Measurements from ENCODE around the gene RPL22. TPM values are rescaled to one million over a fixed set of nuclear protein-coding genes. Genes with fewer than 3 reads are reported as not detected.
A peak's percentile ranks its signal among the peaks of the same experiment; 100 is the strongest.

RPL22 gene
- polyA plus RNA-seq, 3 donors, result 62.6 to 97.2 (median 65.6) TPM

DNA sequence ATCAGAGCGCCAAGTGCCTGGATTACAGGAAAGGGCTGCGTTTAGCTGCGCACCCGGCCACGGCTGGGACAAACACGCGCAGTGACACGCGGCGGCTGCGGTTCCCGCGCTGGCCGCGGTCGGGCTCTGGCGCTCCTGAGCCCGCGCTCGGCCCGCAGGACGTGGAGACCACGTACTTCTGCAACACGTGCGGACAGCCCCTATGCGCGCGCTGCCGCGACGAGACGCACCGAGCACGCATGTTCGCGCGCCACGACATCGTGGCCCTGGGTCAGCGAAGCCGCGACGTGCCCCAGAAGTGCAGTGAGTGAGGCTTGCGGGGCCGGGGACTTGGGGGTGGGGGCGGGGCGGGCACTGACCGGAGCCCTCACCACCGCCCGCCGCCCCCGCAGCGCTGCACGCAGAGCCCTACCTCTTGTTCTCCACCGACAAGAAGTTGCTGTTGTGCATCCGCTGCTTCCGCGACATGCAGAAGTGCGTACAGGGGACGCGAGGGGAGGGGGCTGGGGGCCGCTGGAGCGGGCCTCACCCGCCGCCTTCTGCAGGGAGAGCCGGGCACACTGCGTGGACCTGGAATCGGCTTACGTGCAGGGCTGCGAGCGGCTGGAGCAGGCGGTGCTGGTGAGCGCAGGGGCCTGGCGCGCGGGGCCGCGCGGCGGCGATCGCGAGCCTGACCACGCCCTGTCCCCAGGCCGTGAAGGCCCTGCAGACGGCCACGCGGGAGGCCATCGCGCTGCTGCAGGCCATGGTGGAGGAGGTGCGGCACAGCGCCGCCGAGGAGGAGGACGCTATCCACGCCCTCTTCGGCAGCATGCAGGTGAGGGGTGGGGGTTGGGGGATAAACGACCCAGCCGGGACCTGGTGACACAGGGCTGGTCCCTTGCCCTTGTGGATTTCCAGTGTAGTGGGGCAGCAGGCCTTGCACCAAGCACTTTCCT is 9.6 kb upstream of the RPL22 start:
- Histone ChIP-seq H3K9me3 (replicated peaks in 1 of 2; ENCODE audit: control insufficient read depth in 1 of 2, insufficient read depth in 1 of 2, low read length in 2 of 2) (peaks cover 0 to 13% of the 10 kb centered on the region in 2 donors), H3K4me2 (replicated peaks; ENCODE audit: extremely low read depth, low read length, poor library complexity, severe bottlenecking) (peak overlapping the region; percentile 75), H3K27me3 (ENCODE audit: control insufficient read depth in 2 of 2, insufficient read depth in 2 of 2, low read length in 2 of 2) (peaks cover 31 to 53% of the 10 kb centered on the region in 2 donors), H4K20me1 (ENCODE audit: insufficient read depth, low read length) (no peaks in the 10 kb centered on the region), H3K4me1 (ENCODE audit: control insufficient read depth in 1 of 2, insufficient read depth in 2 of 2, low read length in 2 of 2) (peaks cover 22 to 36% of the 10 kb centered on the region in 2 donors), H3K36me3 (replicated peaks in 1 of 2; ENCODE audit: control insufficient read depth in 1 of 2, insufficient read depth in 2 of 2, low read length in 2 of 2) (no peaks in the 10 kb centered on the region), H3K27ac (ENCODE audit: low read depth in 1 of 2, low read length in 2 of 2) (no peak overlapping the region), H3K9ac (ENCODE audit: insufficient read depth, low read length, poor library complexity, severe bottlenecking) (no peak overlapping the region), H2AFZ (ENCODE audit: insufficient read depth, low read depth, low read length, poor library complexity, severe bottlenecking) (peak overlapping the region; percentile 67), H3K79me2 (ENCODE audit: insufficient read depth, low read length) (no peaks in the 10 kb centered on the region), H3K4me3 (replicated peaks in 1 of 3; ENCODE audit: low read depth in 2 of 3, low read length in 3 of 3) (peak overlapping the region in 2 of 3 experiments; percentile 2 to 62)
- intact Hi-C loops (cut with micrococcal nuclease), result loop anchor here in 1 of 2 donors (10.0 kb wide), 1 partner anchor 154 kb away; no protein-coding TSS in a partner anchor
- Mint-ChIP-seq H3K4me3 (peak overlapping the region; percentile 57 to 85), H3K4me1 (peaks cover 26% of the 10 kb centered on the region), H3K27me3 (ENCODE audit: low read depth in 3 of 3) (peaks cover 50 to 80% (median 63%) of the 10 kb centered on the region in 3 donors), H3K27ac (no peak overlapping the region), H3K9me3 (peaks cover 0 to 20% (median 3%) of the 10 kb centered on the region in 7 donors), H3K36me3 (peaks cover 0 to 3% of the 10 kb centered on the region in 2 donors)
- WGBS (ENCODE audit: insufficient coverage), result under 1% methylated on average over 80 of the region's 99 CpGs
- TF ChIP-seq, protein P1, sequence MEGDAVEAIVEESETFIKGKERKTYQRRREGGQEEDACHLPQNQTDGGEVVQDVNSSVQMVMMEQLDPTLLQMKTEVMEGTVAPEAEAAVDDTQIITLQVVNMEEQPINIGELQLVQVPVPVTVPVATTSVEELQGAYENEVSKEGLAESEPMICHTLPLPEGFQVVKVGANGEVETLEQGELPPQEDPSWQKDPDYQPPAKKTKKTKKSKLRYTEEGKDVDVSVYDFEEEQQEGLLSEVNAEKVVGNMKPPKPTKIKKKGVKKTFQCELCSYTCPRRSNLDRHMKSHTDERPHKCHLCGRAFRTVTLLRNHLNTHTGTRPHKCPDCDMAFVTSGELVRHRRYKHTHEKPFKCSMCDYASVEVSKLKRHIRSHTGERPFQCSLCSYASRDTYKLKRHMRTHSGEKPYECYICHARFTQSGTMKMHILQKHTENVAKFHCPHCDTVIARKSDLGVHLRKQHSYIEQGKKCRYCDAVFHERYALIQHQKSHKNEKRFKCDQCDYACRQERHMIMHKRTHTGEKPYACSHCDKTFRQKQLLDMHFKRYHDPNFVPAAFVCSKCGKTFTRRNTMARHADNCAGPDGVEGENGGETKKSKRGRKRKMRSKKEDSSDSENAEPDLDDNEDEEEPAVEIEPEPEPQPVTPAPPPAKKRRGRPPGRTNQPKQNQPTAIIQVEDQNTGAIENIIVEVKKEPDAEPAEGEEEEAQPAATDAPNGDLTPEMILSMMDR (IDR thresholded peaks at IDR 0.05), result peak; percentile 72
- DNase-seq, result peak; percentile 38 to 59 (median 40)

DNA sequence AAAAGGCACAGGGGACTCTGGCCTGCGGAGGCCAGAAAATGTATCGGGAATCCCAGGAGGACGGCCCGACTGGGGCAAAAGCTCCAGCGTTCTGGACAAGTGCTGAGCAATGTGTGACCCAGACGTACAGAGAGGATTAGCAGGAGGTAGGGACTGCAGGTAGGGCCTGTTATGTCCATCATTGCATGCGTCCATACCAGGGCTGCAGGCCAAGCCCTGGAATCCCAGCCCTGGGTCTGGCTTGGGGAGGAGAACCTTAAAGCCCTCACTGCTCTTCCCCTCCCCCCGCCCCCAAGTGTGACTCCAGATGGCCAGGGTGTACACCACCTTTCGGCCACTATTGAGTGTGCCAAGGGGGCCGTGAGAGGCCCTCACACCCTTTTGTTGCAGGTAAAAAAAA is 8.5 kb upstream of the RPL22 start:
- Mint-ChIP-seq H3K4me1 (peaks cover 26% of the 10 kb centered on the region), H3K27me3 (ENCODE audit: low read depth in 3 of 3) (peaks cover 48 to 79% (median 65%) of the 10 kb centered on the region in 3 donors), H3K36me3 (peaks cover 0 to 3% of the 10 kb centered on the region in 2 donors), H3K27ac (no peak overlapping the region), H3K9me3 (peaks cover 0 to 24% (median 3%) of the 10 kb centered on the region in 7 donors), H3K4me3 (peak overlapping the region in 1 of 2 donors; percentile 85)
- H2AFZ ChIP-seq (ENCODE audit: insufficient read depth, low read depth, low read length, poor library complexity, severe bottlenecking), result no peak overlapping the region
- intact Hi-C loops (cut with micrococcal nuclease), result loop anchor here in 1 of 2 donors (10.0 kb wide), 1 partner anchor 153 kb away; no protein-coding TSS in a partner anchor
- H3K9ac ChIP-seq (ENCODE audit: insufficient read depth, low read length, poor library complexity, severe bottlenecking), result no peak overlapping the region
- H3K27ac ChIP-seq (ENCODE audit: low read depth in 1 of 2, low read length in 2 of 2), result no peak overlapping the region
- WGBS (ENCODE audit: insufficient coverage), result 76% methylated on average over 7 of the region's 10 CpGs
- TF ChIP-seq, protein P1 (IDR thresholded peaks at IDR 0.05), result no peak
- H3K27me3 ChIP-seq (ENCODE audit: control insufficient read depth in 2 of 2, insufficient read depth in 2 of 2, low read length in 2 of 2), result peaks cover 31 to 53% of the 10 kb centered on the region in 2 donors
- no peaks in the 10 kb centered on the region for H3K79me2 ChIP-seq (ENCODE audit: insufficient read depth, low read length)
- H3K4me1 ChIP-seq (ENCODE audit: control insufficient read depth in 1 of 2, insufficient read depth in 2 of 2, low read length in 2 of 2), result peaks cover 22 to 36% of the 10 kb centered on the region in 2 donors
- H3K4me2 ChIP-seq (replicated peaks; ENCODE audit: extremely low read depth, low read length, poor library complexity, severe bottlenecking), result no peak overlapping the region
- H3K9me3 ChIP-seq (replicated peaks in 1 of 2; ENCODE audit: control insufficient read depth in 1 of 2, insufficient read depth in 1 of 2, low read length in 2 of 2), result peaks cover 0 to 13% of the 10 kb centered on the region in 2 donors
- no peaks in the 10 kb centered on the region for H3K36me3 ChIP-seq (replicated peaks in 1 of 2; ENCODE audit: control insufficient read depth in 1 of 2, insufficient read depth in 2 of 2, low read length in 2 of 2)
- no peaks in the 10 kb centered on the region for H4K20me1 ChIP-seq (ENCODE audit: insufficient read depth, low read length)
- no peak for DNase-seq
- H3K4me3 ChIP-seq (replicated peaks in 1 of 3; ENCODE audit: low read depth in 2 of 3, low read length in 3 of 3), result no peak overlapping the region
